ENCODE measurements around the gene CSNK1G3. TPM values are rescaled to one million over a fixed set of nuclear protein-coding genes. Genes with fewer than 3 reads are reported as not detected.

Gene CSNK1G3
- total RNA-seq, 1 experiment from 2014 or later, result 51.1 TPM

- TF ChIP-seq REST (IDR thresholded peaks at IDR 0.05; ENCODE audit: low read depth), result no peak
- TF ChIP-seq CBX3 (IDR thresholded peaks at IDR 0.05; ENCODE audit: low read depth), result no peak
- TF ChIP-seq ZFX (IDR thresholded peaks at IDR 0.05), result no peak
- no peak for TF ChIP-seq ELF1 (IDR thresholded peaks at IDR 0.05; ENCODE audit: borderline replicate concordance, low read depth)
- no peak for TF ChIP-seq FOSL1 (IDR thresholded peaks at IDR 0.05; ENCODE audit: low read depth)
- TF ChIP-seq ATF3 (IDR thresholded peaks at IDR 0.05), result no peak
- TF ChIP-seq RAD21 (IDR thresholded peaks at IDR 0.05; ENCODE audit: low read depth), result no peak
Observed at GRCh38 chr5:123664961-123665360, 153.0 kb downstream of the CSNK1G3 start (continued).

DNA sequence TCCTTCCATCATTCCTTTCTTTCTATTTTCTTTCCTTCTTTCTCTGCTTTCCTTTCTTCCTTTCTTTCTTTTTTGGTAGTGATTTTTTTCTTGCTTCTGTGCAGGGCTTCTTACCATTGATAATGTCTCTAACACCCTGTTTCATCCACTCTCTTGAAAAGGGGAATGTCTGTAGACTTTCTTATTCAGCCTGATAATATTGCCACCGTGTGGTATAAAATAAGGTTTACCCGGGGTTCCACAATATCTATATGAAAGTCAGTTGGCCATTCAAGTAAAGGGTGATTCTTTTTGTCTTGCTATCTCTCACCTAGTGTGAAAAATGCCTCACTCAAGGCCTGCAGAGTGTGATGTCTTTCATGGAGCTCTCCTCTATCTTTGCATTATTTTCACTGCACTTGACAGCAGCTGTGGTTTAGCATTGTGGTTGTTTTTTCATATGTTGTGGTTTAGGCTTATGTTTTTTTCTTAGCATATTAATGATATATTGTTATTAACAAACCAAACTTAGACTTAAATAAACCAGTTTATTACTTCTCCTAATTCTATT, 153.9 kb downstream of the CSNK1G3 start:
- H3K4me1 ChIP-seq (ENCODE audit: control insufficient read depth in 1 of 2, insufficient read depth in 2 of 2, low read length in 2 of 2), result no peaks in the 10 kb centered on the region
- no peak overlapping the region for H3K9ac ChIP-seq (ENCODE audit: low read length)
- no peaks in the 10 kb centered on the region for H4K20me1 ChIP-seq (ENCODE audit: insufficient read depth)
- H2AFZ ChIP-seq (ENCODE audit: low read depth, low read length, poor library complexity, severe bottlenecking), result no peak overlapping the region
- intact Hi-C loops (cut with micrococcal nuclease), result loop anchor here (5.0 kb wide), 1 partner anchor 1149 kb away; no protein-coding TSS in a partner anchor
- no peak overlapping the region for H3K27ac ChIP-seq (ENCODE audit: low read depth, low read length)
- DNase-seq (ENCODE audit: low read depth, low spot score) (peak; percentile 13), ATAC-seq (peak; percentile 71)
- H3K79me2 ChIP-seq (ENCODE audit: insufficient read depth, low read length), result no peaks in the 10 kb centered on the region
- no peaks in the 10 kb centered on the region for H3K36me3 ChIP-seq (ENCODE audit: control insufficient read depth in 1 of 2, insufficient read depth in 2 of 2, low read length in 2 of 2)
- H3K27me3 ChIP-seq (ENCODE audit: insufficient read depth, low read length), result no peaks in the 10 kb centered on the region
- ChIA-PET RAD21 (ENCODE audit: low non-redundant PET in 1 of 2, low total read pairs in 2 of 2, uncharacterized antibody in 2 of 2, unreplicated experiment in 2 of 2) (no interaction called here), CTCF (no interaction called here), POLR2A (no interaction called here)
- TF ChIP-seq, protein P1, sequence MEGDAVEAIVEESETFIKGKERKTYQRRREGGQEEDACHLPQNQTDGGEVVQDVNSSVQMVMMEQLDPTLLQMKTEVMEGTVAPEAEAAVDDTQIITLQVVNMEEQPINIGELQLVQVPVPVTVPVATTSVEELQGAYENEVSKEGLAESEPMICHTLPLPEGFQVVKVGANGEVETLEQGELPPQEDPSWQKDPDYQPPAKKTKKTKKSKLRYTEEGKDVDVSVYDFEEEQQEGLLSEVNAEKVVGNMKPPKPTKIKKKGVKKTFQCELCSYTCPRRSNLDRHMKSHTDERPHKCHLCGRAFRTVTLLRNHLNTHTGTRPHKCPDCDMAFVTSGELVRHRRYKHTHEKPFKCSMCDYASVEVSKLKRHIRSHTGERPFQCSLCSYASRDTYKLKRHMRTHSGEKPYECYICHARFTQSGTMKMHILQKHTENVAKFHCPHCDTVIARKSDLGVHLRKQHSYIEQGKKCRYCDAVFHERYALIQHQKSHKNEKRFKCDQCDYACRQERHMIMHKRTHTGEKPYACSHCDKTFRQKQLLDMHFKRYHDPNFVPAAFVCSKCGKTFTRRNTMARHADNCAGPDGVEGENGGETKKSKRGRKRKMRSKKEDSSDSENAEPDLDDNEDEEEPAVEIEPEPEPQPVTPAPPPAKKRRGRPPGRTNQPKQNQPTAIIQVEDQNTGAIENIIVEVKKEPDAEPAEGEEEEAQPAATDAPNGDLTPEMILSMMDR (IDR thresholded peaks at IDR 0.05 in 2 of 3, conservative IDR thresholded peaks at IDR 0.05 in 1 of 3; ENCODE audit: borderline replicate concordance in 1 of 3, insufficient read depth in 1 of 3, low read depth in 2 of 3, low read length in 2 of 3), result peak; percentile 17 to 51 (median 28); a peak in 4 of 6 replicates
- TF ChIP-seq RAD21 (IDR thresholded peaks at IDR 0.05; ENCODE audit: low read depth), result peak; percentile 51
- no peak for TF ChIP-seq ZBTB33 (IDR thresholded peaks at IDR 0.05; ENCODE audit: extremely low read depth, insufficient replicate concordance, low read length)
- TF ChIP-seq SIN3A (IDR thresholded peaks at IDR 0.05; ENCODE audit: low read depth), result no peak
- H3K4me3 ChIP-seq (replicated peaks in 1 of 2; ENCODE audit: low read depth in 1 of 2, low read length in 2 of 2), result no peak overlapping the region
- no peak overlapping the region for H3K4me2 ChIP-seq (ENCODE audit: low read length)
- no peaks in the 10 kb centered on the region for H3K9me2 ChIP-seq (ENCODE audit: insufficient read depth)
- no TSS peak for BruUV-seq (replicated peaks)
- no peaks in the 10 kb centered on the region for H3K9me3 ChIP-seq (ENCODE audit: control insufficient read depth in 1 of 2, insufficient read depth in 1 of 2, low read depth in 1 of 2, low read length in 2 of 2)

All from HCT116 (cell line).